ENCODE data around the gene GALNT17.

The GALNT17 gene

DNA sequence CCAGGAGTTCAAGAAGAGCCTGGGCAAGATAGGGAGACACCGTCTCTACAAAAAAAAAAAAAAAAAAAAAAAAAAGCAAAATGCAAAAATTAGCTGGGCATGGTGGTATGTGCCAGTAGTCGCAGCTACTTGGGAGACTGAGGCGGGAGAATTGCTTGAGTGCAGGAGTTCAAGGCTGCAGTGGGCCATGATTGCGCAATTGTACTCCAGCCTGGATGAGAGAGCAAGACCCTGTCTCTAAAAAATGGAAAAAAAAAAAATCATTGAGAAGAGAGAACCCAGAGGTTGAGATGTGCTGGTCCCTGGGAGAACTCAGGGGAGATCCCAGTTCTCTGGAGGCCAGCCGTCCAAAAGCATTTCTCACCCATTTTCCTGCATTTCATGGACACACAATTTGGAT, 95.2 kb downstream of the GALNT17 start:
- Histone ChIP-seq H3K9ac (ENCODE audit: low read depth in 1 of 2, low read length in 2 of 2) (no peak overlapping the region), H3K36me3 (ENCODE audit: control insufficient read depth in 2 of 2, insufficient read depth in 2 of 2, low read length in 2 of 2) (no peaks in the 10 kb centered on the region)

DNA sequence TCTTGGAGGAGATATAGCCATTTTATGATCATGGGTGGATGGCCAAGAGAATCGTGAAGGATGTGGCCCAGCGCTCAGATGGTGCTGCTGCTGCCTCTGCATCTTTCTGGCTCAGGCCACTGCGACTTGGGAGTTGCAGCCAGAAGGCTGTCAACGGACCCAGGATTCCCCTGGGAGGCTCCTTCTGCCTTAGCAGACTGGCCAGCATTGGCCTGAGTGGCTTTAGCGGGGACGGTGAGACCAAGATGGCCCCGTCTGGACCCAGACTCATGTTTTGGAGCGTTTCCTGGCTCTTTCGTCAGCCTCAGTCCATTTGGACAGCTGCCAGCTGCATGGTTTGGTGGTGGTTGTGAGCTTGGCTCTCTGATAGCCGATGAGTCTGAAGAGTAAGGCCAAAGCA, 97.2 kb downstream of the GALNT17 start:
- Histone ChIP-seq H3K9ac (ENCODE audit: low read depth in 1 of 2, low read length in 2 of 2) (no peak overlapping the region), H3K36me3 (ENCODE audit: control insufficient read depth in 2 of 2, insufficient read depth in 2 of 2, low read length in 2 of 2) (no peaks in the 10 kb centered on the region), H3K27ac (ENCODE audit: low read depth in 2 of 2, low read length in 2 of 2) (no peak overlapping the region), H3K9me3 (ENCODE audit: control insufficient read depth in 2 of 2, low read length in 2 of 2) (peaks cover 2 to 4% of the 10 kb centered on the region in 2 donors), H3K4me3 (ENCODE audit: low read length in 2 of 2) (no peak overlapping the region), H3K4me1 (ENCODE audit: control insufficient read depth in 2 of 2, insufficient read depth in 2 of 2, low read length in 2 of 2) (no peaks in the 10 kb centered on the region), H3K27me3 (ENCODE audit: control insufficient read depth in 2 of 2, insufficient read depth in 2 of 2, low read length in 2 of 2) (no peaks in the 10 kb centered on the region)

More for the DNA sequence above, 95.2 kb downstream of the GALNT17 start:
- Histone ChIP-seq H3K4me3 (ENCODE audit: low read length in 2 of 2) (no peak overlapping the region), H3K9me3 (ENCODE audit: control insufficient read depth in 2 of 2, low read length in 2 of 2) (peaks cover 0 to 2% of the 10 kb centered on the region in 2 donors), H3K4me1 (ENCODE audit: control insufficient read depth in 2 of 2, insufficient read depth in 2 of 2, low read length in 2 of 2) (no peaks in the 10 kb centered on the region), H3K27ac (ENCODE audit: low read depth in 2 of 2, low read length in 2 of 2) (no peak overlapping the region), H3K27me3 (ENCODE audit: control insufficient read depth in 2 of 2, insufficient read depth in 2 of 2, low read length in 2 of 2) (no peaks in the 10 kb centered on the region)

DNA sequence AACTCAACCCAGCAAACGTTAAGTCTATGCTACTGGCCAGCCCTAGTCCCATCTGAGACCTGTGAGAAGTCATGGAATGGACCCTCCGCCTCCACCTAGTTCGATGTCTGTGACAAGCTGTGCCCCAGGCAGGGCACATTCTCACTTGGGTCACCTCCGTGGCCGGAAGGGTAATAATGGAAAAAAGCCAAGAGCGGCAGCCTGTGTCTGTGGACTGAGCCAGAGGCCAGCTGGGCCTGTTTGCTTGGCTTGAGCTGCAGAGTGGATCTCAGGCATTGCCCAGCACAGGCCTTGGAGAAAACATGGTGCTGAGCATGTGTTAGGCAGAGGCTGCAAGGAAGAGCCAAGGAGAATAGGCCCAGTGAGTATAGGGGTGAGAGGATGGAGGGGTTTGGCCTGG, 97.8 kb downstream of the GALNT17 start:
- H3K4me3 ChIP-seq (ENCODE audit: low read length in 2 of 2): no peak overlapping the region
- no peaks in the 10 kb centered on the region for H3K27me3 ChIP-seq (ENCODE audit: control insufficient read depth in 2 of 2, insufficient read depth in 2 of 2, low read length in 2 of 2)
- H3K27ac ChIP-seq (ENCODE audit: low read depth in 2 of 2, low read length in 2 of 2): no peak overlapping the region

DNA sequence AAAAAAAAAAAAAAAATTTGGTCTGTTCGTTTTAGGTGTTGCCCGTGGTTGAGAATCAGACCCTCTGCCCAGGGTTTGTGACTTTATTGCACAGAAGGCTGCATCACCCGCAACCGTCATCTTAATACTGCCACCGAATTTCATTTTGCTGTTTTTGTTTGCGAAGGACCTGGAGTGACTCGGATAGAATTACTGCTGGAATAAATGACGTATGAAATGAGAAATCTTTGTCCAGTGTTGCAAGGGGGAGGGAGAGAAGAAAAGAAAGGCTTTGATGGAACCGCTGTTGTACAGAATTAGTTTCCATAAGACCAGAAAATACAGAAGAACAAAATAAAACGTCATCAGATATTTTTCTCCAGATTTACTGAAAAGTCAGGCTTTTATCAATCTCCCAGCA, 103.3 kb downstream of the GALNT17 start:
- peaks cover 0 to 4% of the 10 kb centered on the region in 2 donors for H3K9me3 ChIP-seq (ENCODE audit: control insufficient read depth in 2 of 2, low read length in 2 of 2)
- no peak overlapping the region for H3K9ac ChIP-seq (ENCODE audit: low read depth in 1 of 2, low read length in 2 of 2)
- no peak overlapping the region for H3K27ac ChIP-seq (ENCODE audit: low read depth in 2 of 2, low read length in 2 of 2)
- no peaks in the 10 kb centered on the region for H3K27me3 ChIP-seq (ENCODE audit: control insufficient read depth in 2 of 2, insufficient read depth in 2 of 2, low read length in 2 of 2)
- H3K4me3 ChIP-seq (ENCODE audit: low read length in 2 of 2): no peak overlapping the region
- H3K4me1 ChIP-seq (ENCODE audit: control insufficient read depth in 2 of 2, insufficient read depth in 2 of 2, low read length in 2 of 2): no peaks in the 10 kb centered on the region
- H3K36me3 ChIP-seq (ENCODE audit: control insufficient read depth in 2 of 2, insufficient read depth in 2 of 2, low read length in 2 of 2): no peaks in the 10 kb centered on the region

More for the DNA sequence above, 97.8 kb downstream of the GALNT17 start:
- Histone ChIP-seq H3K9ac (ENCODE audit: low read depth in 1 of 2, low read length in 2 of 2) (no peak overlapping the region), H3K36me3 (ENCODE audit: control insufficient read depth in 2 of 2, insufficient read depth in 2 of 2, low read length in 2 of 2) (no peaks in the 10 kb centered on the region), H3K4me1 (ENCODE audit: control insufficient read depth in 2 of 2, insufficient read depth in 2 of 2, low read length in 2 of 2) (no peaks in the 10 kb centered on the region), H3K9me3 (ENCODE audit: control insufficient read depth in 2 of 2, low read length in 2 of 2) (peaks cover 2 to 4% of the 10 kb centered on the region in 2 donors)

DNA sequence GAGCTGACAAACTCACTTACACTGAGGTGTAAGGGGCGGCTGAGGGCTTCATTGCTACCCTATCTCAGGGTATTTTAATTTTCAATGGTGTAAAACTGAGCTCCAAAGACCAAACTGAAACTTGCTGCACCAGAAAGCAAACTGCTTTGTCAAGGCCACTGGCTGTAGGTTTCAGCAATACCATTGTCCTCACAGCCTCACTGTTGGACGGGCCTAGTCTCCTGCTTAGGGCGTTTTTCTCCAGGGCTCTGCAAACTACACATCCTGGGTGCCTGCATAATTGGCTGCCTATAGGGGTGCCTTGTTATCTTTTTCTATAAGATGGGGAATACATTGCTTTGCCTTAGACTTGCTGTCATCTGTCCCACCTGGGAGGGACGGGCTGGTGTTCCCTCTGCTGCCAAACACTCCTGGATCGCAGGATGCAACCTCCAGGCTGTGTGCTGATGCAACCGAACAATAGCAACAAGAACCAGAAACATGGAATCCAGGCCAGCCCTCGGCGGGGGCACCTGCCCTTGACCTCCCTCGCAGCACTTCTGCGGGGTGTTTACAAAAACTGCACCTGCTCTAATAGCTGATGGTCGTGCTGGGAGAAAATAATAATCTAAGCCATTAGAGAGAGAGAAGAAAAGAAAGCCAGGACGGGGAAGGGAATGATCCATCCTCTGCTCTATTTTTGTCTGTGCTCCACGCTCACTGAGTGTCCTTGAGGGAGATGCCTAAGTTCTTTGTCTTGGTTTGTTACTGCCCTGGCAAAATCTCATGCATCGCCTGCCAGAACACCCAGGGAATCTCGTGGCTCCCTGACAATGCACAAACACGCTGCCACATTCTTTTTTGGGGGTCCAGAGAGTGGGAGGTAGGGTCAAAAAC, 104.5 kb downstream of the GALNT17 start:
- Histone ChIP-seq H3K9ac (ENCODE audit: low read depth in 1 of 2, low read length in 2 of 2) (no peak overlapping the region), H3K4me3 (ENCODE audit: low read length in 2 of 2) (no peak overlapping the region), H3K36me3 (ENCODE audit: control insufficient read depth in 2 of 2, insufficient read depth in 2 of 2, low read length in 2 of 2) (no peaks in the 10 kb centered on the region), H3K27me3 (ENCODE audit: control insufficient read depth in 2 of 2, insufficient read depth in 2 of 2, low read length in 2 of 2) (no peaks in the 10 kb centered on the region), H3K4me1 (ENCODE audit: control insufficient read depth in 2 of 2, insufficient read depth in 2 of 2, low read length in 2 of 2) (no peaks in the 10 kb centered on the region), H3K9me3 (ENCODE audit: control insufficient read depth in 2 of 2, low read length in 2 of 2) (peaks cover 0 to 4% of the 10 kb centered on the region in 2 donors), H3K27ac (ENCODE audit: low read depth in 2 of 2, low read length in 2 of 2) (no peak overlapping the region)

DNA sequence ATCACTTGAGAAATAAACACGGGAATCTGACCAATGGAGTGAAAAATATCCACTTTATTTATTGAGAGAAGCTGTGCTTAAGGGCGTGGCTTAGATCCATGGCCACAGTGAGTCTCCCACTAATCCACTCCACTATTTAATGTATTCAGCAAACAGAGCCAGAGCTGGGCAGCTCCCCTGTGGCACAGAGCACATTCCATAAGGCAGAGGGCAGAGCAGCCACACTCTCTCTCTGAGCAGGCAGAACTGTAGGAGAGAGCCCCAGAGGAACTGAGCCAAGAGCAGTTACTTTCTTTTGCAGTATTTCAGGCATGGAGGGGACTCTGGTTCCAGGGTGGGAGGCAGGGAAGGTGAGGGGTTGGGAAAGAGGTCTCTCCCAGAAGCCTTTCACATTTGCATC, 106.0 kb downstream of the GALNT17 start:
- no peaks in the 10 kb centered on the region for H3K27me3 ChIP-seq (ENCODE audit: control insufficient read depth in 2 of 2, insufficient read depth in 2 of 2, low read length in 2 of 2)
- no peak overlapping the region for H3K4me3 ChIP-seq (ENCODE audit: low read length in 2 of 2)
- H3K9ac ChIP-seq (ENCODE audit: low read depth in 1 of 2, low read length in 2 of 2): no peak overlapping the region
- no peaks in the 10 kb centered on the region for H3K9me3 ChIP-seq (ENCODE audit: control insufficient read depth in 2 of 2, low read length in 2 of 2)
- no peaks in the 10 kb centered on the region for H3K4me1 ChIP-seq (ENCODE audit: control insufficient read depth in 2 of 2, insufficient read depth in 2 of 2, low read length in 2 of 2)
- H3K27ac ChIP-seq (ENCODE audit: low read depth in 2 of 2, low read length in 2 of 2): no peak overlapping the region
- H3K36me3 ChIP-seq (ENCODE audit: control insufficient read depth in 2 of 2, insufficient read depth in 2 of 2, low read length in 2 of 2): no peaks in the 10 kb centered on the region

DNA sequence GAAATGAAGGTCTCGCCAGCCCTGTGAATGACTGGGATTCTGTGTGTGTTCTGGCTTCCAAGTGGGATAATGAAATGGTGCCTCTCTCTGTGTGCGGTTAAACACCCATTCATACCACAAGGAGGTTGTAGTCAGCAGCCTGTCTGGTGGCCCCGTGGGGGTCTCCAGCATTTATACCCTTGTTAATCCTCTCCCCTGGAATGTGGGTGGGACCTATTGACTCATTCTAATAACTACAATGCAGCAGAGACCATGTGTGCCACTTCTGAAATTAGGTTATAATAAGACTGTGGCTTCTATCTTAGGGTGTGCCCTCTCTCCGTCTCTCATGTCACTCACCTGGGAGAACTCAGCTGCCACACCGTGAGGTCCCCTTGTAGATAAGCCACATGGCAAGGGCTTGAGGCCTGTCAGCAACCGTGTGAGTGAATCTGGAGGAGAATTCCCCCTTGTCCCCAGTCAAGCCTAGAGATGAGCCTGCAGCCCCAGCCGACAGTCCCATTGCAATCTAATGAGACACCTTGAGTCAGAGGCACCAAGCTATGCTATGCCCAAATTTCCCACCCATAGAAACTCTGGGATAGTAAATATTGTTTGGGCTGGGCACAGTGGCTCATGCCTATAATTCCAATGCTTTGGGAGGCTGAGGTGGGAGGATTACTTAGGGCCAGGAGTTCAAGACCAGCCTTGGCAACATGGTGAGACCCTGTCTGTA, 106.8 kb downstream of the GALNT17 start:
- no peak overlapping the region for H3K4me3 ChIP-seq (ENCODE audit: low read length in 2 of 2)
- H3K4me1 ChIP-seq (ENCODE audit: control insufficient read depth in 2 of 2, insufficient read depth in 2 of 2, low read length in 2 of 2): no peaks in the 10 kb centered on the region
- H3K9me3 ChIP-seq (ENCODE audit: control insufficient read depth in 2 of 2, low read length in 2 of 2): no peaks in the 10 kb centered on the region
- H3K36me3 ChIP-seq (ENCODE audit: control insufficient read depth in 2 of 2, insufficient read depth in 2 of 2, low read length in 2 of 2): no peaks in the 10 kb centered on the region
- no peak overlapping the region for H3K9ac ChIP-seq (ENCODE audit: low read depth in 1 of 2, low read length in 2 of 2)
- no peak overlapping the region for H3K27ac ChIP-seq (ENCODE audit: low read depth in 2 of 2, low read length in 2 of 2)
- no peaks in the 10 kb centered on the region for H3K27me3 ChIP-seq (ENCODE audit: control insufficient read depth in 2 of 2, insufficient read depth in 2 of 2, low read length in 2 of 2)

DNA sequence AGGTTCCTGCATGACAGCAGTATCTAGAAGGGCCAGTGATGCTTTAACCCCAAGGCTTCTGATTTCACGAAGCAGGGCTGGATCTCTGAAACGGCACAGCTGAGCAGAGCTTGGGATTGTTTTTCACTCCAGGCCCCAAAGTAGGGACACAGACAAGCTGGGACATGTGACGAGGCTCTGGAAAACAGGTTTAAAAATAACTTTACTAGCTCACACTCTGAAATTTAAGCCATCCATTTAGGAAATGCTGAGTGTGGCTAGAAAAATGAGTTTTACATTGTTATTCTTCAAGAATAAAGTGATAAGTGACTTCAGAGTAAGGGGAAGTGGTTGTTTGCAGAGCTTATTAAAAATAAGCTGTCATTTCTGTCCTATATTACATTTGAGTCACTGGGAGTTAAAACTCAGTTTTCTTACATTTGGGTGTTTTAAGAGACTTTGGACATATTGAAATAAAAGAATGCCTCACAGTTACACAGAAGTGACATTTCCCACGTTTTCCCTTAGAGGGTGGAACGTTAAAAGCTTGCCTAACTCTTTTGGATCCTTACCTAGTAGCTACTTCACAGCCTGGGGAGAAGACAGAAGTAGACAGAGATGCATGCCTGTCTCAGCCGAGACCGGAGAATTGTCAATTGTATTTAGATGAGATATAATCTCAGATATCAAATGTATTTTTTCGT, 107.8 kb downstream of the GALNT17 start:
- Histone ChIP-seq H3K9ac (ENCODE audit: low read depth in 1 of 2, low read length in 2 of 2) (no peak overlapping the region), H3K4me1 (ENCODE audit: control insufficient read depth in 2 of 2, insufficient read depth in 2 of 2, low read length in 2 of 2) (no peaks in the 10 kb centered on the region), H3K27ac (ENCODE audit: low read depth in 2 of 2, low read length in 2 of 2) (no peak overlapping the region), H3K36me3 (ENCODE audit: control insufficient read depth in 2 of 2, insufficient read depth in 2 of 2, low read length in 2 of 2) (no peaks in the 10 kb centered on the region), H3K9me3 (ENCODE audit: control insufficient read depth in 2 of 2, low read length in 2 of 2) (no peaks in the 10 kb centered on the region), H3K27me3 (ENCODE audit: control insufficient read depth in 2 of 2, insufficient read depth in 2 of 2, low read length in 2 of 2) (no peaks in the 10 kb centered on the region), H3K4me3 (ENCODE audit: low read length in 2 of 2) (no peak overlapping the region)

DNA sequence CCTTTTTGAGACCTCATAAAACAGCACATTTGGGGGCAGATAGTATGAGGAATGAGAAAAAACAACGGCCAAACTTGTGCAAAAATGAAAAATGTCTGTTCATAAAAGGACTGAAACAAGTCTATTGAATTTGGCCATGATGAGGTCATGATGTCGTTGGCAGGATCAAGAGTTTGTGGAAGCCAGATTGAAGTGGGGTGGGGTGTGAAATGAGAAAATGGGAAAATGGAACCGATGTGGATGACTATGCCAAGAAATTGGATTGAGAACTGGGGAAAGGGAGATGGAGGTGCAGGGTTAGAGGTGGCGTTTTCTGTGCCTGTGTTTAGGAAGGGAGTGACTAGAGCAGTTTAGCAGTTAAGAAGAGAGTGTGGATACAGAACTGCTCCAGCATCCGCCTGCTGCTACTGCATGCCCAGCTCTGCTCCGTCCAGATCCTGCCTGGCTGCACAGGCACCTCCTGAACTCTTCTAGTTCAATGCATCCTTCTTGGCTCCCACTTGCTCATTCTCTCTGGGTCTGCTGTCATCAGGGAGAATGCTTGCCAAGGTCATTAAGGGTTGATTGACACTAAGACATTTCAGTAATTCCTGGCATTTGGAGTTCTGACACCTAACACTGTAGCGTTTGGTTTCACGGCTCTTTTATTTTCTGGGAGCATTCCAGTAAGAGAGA, 111.9 kb downstream of the GALNT17 start:
- H3K4me1 ChIP-seq (ENCODE audit: control insufficient read depth in 2 of 2, insufficient read depth in 2 of 2, low read length in 2 of 2): no peaks in the 10 kb centered on the region
- H3K36me3 ChIP-seq (ENCODE audit: control insufficient read depth in 2 of 2, insufficient read depth in 2 of 2, low read length in 2 of 2): no peaks in the 10 kb centered on the region
- H3K9me3 ChIP-seq (ENCODE audit: control insufficient read depth in 2 of 2, low read length in 2 of 2): no peaks in the 10 kb centered on the region
- H3K27me3 ChIP-seq (ENCODE audit: control insufficient read depth in 2 of 2, insufficient read depth in 2 of 2, low read length in 2 of 2): no peaks in the 10 kb centered on the region
- H3K27ac ChIP-seq (ENCODE audit: low read depth in 2 of 2, low read length in 2 of 2): no peak overlapping the region
- H3K9ac ChIP-seq (ENCODE audit: low read depth in 1 of 2, low read length in 2 of 2): no peak overlapping the region
- no peak overlapping the region for H3K4me3 ChIP-seq (ENCODE audit: low read length in 2 of 2)
